OCI-LY1 (cell line): ENCODE measurements around the gene DOCK3.
"Not testable (repeated sequence)": the region's sequence is repeated elsewhere in the genome, so short reads cannot be mapped to it uniquely, and the experiment has no call there.

Experiments
- H2AFZ ChIP-seq: fragments of 200-600 bp; sonication (generic), shearing (Covaris generic); 2 replicates; pipeline ENCODE4 v1.6.0; 2014; ENCODE audit warnings: antibody characterized with exemption, mild to moderate bottlenecking, low read length
- H3F3A ChIP-seq: fragments of 200-600 bp; sonication (generic), shearing (Covaris generic); 2 replicates; pipeline ENCODE4 v1.6.0; 2014; ENCODE audit warnings: mild to moderate bottlenecking, antibody characterized with exemption, low read length, moderate library complexity; ENCODE audit not compliant: insufficient read depth
- H3K27ac ChIP-seq: fragments of 200-600 bp; sonication (generic); 2 replicates; pipeline ENCODE4 v1.5.1; 2014; ENCODE audit warnings: low read length, mixed run types, mild to moderate bottlenecking, low read depth; ENCODE audit not compliant: poor library complexity, severe bottlenecking
- H3K27me3 ChIP-seq: fragments of 200-600 bp; sonication (generic); 2 replicates; pipeline ENCODE4 v1.6.0; 2014; ENCODE audit warnings: antibody characterized with exemption, mild to moderate bottlenecking, low read length, moderate library complexity; ENCODE audit not compliant: insufficient read depth
- H3K36me3 ChIP-seq: fragments of 200-600 bp; sonication (generic); 2 replicates; pipeline ENCODE4 v1.6.1; 2014; ENCODE audit warnings: mild to moderate bottlenecking, antibody characterized with exemption, low read length, moderate library complexity, mixed read lengths; ENCODE audit not compliant: insufficient read depth
- H3K4me1 ChIP-seq: fragments of 200-600 bp; sonication (generic); 2 replicates; pipeline ENCODE4 v1.5.1; 2014; ENCODE audit warnings: mild to moderate bottlenecking, low read length, moderate library complexity; ENCODE audit not compliant: insufficient read depth, severe bottlenecking
- H3K4me2 ChIP-seq: fragments of 200-600 bp; sonication (generic), shearing (Covaris generic); 2 replicates; pipeline ENCODE4 v1.6.1; 2014; ENCODE audit warnings: low read length
- H3K4me3 ChIP-seq: fragments of 200-600 bp; sonication (generic); 2 replicates; pipeline ENCODE4 v1.5.1; 2014; ENCODE audit warnings: low read length, low read depth, mild to moderate bottlenecking, mixed read lengths; ENCODE audit not compliant: poor library complexity, severe bottlenecking
- H3K79me2 ChIP-seq: fragments of 200-600 bp; shearing (Covaris generic); 2 replicates; pipeline ENCODE4 v1.6.1; 2016; ENCODE audit warnings: mixed run types, low read length, mixed read lengths; ENCODE audit not compliant: insufficient read depth
- H3K9ac ChIP-seq: fragments of 200-600 bp; sonication (generic), shearing (Covaris generic); 2 replicates; pipeline ENCODE4 v1.6.1; 2014; ENCODE audit warnings: mild to moderate bottlenecking, low read length, mixed read lengths
- H3K9me2 ChIP-seq: fragments of 200-600 bp; sonication (generic), shearing (Covaris generic); 2 replicates; pipeline ENCODE4 v1.6.1; 2014; ENCODE audit warnings: low read depth, mild to moderate bottlenecking, low read length, mixed read lengths
- H3K9me3 ChIP-seq: fragments of 200-600 bp; shearing (Covaris generic); 2 replicates; pipeline ENCODE4 v1.6.1; 2014; ENCODE audit warnings: low read length, mixed read lengths
- H4K20me1 ChIP-seq: fragments of 200-600 bp; sonication (generic), shearing (Covaris generic); 2 replicates; pipeline ENCODE4 v1.6.0; 2016; ENCODE audit warnings: mild to moderate bottlenecking, low read length; ENCODE audit not compliant: insufficient read depth
- EZH2 ChIP-seq: fragments of 200-600 bp; sonication (generic), shearing (Covaris generic); IDR thresholded peaks from 2 replicates; pipeline ENCODE4 v1.8.0; 2017; ENCODE audit warnings: borderline replicate concordance, mixed run types, mild to moderate bottlenecking, antibody characterized with exemption, low read length, moderate library complexity, mixed read lengths
- TF ChIP-seq, protein P1 (sequence below): fragments of 200-600 bp; sonication (generic), shearing (Covaris generic); IDR thresholded peaks from 2 replicates; pipeline ENCODE4 v1.5.1; 2017; ENCODE audit warnings: mild to moderate bottlenecking, antibody characterized with exemption, low read length, moderate library complexity, mixed read lengths

Gene DOCK3

DNA sequence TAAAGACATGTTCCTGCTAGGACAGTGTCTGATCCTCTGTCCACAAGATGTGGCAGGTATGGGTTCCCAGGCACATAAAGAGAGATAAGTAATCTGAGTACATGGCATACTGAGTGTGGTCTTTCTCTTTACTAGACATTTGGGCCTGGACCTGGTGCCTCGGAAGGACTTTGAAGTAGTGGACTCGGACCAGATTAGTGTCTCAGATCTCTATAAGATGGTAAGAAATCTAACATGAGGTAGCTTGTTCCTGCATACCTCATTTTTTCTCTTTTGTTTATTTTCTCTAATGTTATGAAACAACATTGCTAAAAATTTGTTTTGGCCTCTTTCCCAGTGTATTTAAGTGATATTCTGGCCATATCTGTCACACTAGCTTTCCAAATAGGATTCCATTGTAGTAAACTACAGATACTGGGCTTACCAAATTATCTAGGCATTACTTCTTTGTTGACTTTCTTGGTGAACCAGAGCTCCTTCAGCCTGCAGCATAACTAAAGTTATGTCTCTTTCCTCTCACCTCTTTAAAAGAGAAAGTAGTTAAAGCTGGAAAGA is 400.6 kb downstream of the DOCK3 start:
- Histone ChIP-seq H3K4me2 (no peak overlapping the region), H3K27me3 (no peaks in the 10 kb centered on the region), H3K4me3 (no peak overlapping the region), H3K4me1 (no peaks in the 10 kb centered on the region), H3F3A (no peaks in the 10 kb centered on the region), H3K36me3 (no peaks in the 10 kb centered on the region), H3K9me2 (no peaks in the 10 kb centered on the region), H2AFZ (no peak overlapping the region), H4K20me1 (no peaks in the 10 kb centered on the region), H3K27ac (no peak overlapping the region), H3K9ac (no peak overlapping the region), H3K9me3 (no peaks in the 10 kb centered on the region), H3K79me2 (no peaks in the 10 kb centered on the region)
- TF ChIP-seq, protein P1, sequence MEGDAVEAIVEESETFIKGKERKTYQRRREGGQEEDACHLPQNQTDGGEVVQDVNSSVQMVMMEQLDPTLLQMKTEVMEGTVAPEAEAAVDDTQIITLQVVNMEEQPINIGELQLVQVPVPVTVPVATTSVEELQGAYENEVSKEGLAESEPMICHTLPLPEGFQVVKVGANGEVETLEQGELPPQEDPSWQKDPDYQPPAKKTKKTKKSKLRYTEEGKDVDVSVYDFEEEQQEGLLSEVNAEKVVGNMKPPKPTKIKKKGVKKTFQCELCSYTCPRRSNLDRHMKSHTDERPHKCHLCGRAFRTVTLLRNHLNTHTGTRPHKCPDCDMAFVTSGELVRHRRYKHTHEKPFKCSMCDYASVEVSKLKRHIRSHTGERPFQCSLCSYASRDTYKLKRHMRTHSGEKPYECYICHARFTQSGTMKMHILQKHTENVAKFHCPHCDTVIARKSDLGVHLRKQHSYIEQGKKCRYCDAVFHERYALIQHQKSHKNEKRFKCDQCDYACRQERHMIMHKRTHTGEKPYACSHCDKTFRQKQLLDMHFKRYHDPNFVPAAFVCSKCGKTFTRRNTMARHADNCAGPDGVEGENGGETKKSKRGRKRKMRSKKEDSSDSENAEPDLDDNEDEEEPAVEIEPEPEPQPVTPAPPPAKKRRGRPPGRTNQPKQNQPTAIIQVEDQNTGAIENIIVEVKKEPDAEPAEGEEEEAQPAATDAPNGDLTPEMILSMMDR = no peak
- no peak for TF ChIP-seq EZH2

DNA sequence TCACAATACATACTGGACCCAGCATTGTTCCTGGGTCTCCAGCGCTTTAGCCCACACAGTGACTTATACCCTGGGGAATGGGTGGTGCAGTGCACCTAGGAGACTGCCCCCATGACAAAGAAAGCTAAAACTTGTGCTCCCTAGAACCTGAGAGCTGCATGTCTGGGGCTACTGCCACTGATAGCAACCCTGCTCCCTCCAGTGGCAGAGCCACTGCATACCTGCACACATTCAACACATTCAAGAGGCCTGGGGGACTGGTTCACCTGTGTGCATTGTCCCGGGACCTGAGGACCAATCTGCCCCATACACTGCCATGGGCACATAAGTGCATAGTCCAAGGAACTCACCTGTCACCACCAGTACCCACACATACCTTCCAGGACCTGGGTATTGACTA is 407.6 kb downstream of the DOCK3 start:
- Histone ChIP-seq H3K27ac (no peak overlapping the region), H4K20me1 (no peaks in the 10 kb centered on the region), H3K79me2 (no peaks in the 10 kb centered on the region), H3K9me3 (peaks cover 3% of the 10 kb centered on the region; the same call in 1 of the 2 replicates), H2AFZ (no peak overlapping the region), H3K27me3 (no peaks in the 10 kb centered on the region), H3K4me1 (no peaks in the 10 kb centered on the region), H3K36me3 (no peaks in the 10 kb centered on the region), H3K4me3 (no peak overlapping the region), H3F3A (no peaks in the 10 kb centered on the region), H3K9ac (no peak overlapping the region), H3K4me2 (no peak overlapping the region), H3K9me2 (no peaks in the 10 kb centered on the region)
- no peak for TF ChIP-seq EZH2
- TF ChIP-seq, protein P1 = no peak

DNA sequence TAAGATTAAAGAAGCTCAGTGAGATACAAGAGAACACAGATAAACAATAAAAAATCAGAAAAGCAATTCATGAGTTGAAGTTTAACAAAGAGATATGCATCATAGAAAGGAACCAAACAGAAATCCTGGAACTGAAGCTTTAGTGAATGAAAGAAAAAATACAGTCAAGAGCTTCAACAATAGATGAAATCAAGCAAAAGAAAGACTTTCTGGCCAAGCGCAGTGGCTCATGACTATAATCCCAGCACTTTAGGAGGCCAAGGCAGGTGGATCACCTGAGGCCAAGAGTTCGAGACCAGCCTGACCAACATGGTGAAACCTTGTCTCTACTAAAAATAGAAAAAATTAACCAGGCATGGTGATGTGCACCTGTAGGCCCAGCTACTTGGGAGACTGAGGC is 408.8 kb downstream of the DOCK3 start:
- H3K79me2 ChIP-seq = no peaks in the 10 kb centered on the region
- no peaks in the 10 kb centered on the region for H3K4me1 ChIP-seq
- no peak overlapping the region for H3K9ac ChIP-seq
- no peaks in the 10 kb centered on the region for H3K9me2 ChIP-seq
- no peak overlapping the region for H2AFZ ChIP-seq
- no peak overlapping the region for H3K27ac ChIP-seq
- peaks cover 3% of the 10 kb centered on the region; the same call in 1 of the 2 replicates for H3K9me3 ChIP-seq
- H4K20me1 ChIP-seq = no peaks in the 10 kb centered on the region
- no peaks in the 10 kb centered on the region for H3K27me3 ChIP-seq
- H3K4me2 ChIP-seq = no peak overlapping the region
- no peaks in the 10 kb centered on the region for H3K36me3 ChIP-seq
- no peak overlapping the region for H3K4me3 ChIP-seq
- no peaks in the 10 kb centered on the region for H3F3A ChIP-seq
- no peak for TF ChIP-seq EZH2
- TF ChIP-seq, protein P1 = no peak

DNA sequence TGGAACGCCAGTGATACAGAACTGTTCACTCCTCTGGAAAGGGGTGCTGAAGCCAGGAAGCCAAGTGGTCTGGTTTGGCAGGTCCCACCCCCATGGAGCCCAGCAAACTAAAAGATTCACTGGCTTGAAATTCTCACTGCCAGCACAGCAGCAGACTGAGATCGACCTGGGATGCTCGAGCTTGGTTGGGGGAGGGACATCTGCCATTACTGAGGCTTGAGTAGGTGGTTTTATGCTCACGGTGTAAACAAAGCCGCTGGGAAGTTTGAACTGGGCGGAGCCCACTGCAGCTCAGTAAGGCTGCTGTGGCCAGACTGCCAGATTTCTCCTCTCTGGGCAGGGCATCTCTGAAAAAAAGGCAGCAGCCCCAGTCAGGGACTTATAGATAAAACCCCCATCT is 417.4 kb downstream of the DOCK3 start:
- H3K9ac ChIP-seq = not testable (repeated sequence)

DNA sequence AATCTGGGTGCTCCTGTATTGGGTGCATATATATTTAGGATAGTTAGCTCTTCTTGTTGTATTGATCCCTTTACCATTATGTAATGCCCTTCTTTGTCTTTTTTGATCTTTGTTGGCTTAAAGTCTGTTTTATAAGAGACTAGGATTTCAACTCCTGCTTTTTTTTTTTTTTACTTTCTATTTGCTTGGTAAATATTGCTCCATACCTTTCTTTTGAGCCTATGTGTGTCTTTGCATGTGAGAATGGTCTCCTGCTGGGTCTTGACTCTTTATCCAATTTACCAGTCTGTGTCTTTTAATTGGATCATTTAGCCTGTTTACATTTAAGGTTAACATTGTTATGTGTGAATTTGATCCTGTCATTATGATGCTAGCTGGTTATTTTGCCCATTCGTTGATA is 420.1 kb downstream of the DOCK3 start:
- not testable (repeated sequence) for H2AFZ ChIP-seq, H3K79me2 ChIP-seq, H3K36me3 ChIP-seq, H4K20me1 ChIP-seq, H3K27ac ChIP-seq, H3K4me3 ChIP-seq, H3K9me2 ChIP-seq, H3K4me2 ChIP-seq, H3K27me3 ChIP-seq, H3K9ac ChIP-seq, H3F3A ChIP-seq, H3K9me3 ChIP-seq, H3K4me1 ChIP-seq

More for the DNA sequence above, 417.4 kb downstream of the DOCK3 start:
- not testable (repeated sequence) for H3K9me2 ChIP-seq, H3K4me2 ChIP-seq, H3K27ac ChIP-seq, H3K9me3 ChIP-seq, H2AFZ ChIP-seq, H3K27me3 ChIP-seq, H4K20me1 ChIP-seq, H3K79me2 ChIP-seq, H3K36me3 ChIP-seq, H3F3A ChIP-seq, H3K4me3 ChIP-seq, H3K4me1 ChIP-seq
